Measurements from ENCODE around the gene CCDC187. TPM values are rescaled to one million over a fixed set of nuclear protein-coding genes. Genes with fewer than 3 reads are reported as not detected.
"Not testable (repeated sequence)": the region's sequence is repeated elsewhere in the genome, so short reads cannot be mapped to it uniquely, and the experiment has no call there.

Gene CCDC187
- 1 to 10 TPM; 2.2 to 4.9 (median 2.9) TPM for polyA plus RNA-seq (ENCODE audit: insufficient read length in 4 of 4)

DNA sequence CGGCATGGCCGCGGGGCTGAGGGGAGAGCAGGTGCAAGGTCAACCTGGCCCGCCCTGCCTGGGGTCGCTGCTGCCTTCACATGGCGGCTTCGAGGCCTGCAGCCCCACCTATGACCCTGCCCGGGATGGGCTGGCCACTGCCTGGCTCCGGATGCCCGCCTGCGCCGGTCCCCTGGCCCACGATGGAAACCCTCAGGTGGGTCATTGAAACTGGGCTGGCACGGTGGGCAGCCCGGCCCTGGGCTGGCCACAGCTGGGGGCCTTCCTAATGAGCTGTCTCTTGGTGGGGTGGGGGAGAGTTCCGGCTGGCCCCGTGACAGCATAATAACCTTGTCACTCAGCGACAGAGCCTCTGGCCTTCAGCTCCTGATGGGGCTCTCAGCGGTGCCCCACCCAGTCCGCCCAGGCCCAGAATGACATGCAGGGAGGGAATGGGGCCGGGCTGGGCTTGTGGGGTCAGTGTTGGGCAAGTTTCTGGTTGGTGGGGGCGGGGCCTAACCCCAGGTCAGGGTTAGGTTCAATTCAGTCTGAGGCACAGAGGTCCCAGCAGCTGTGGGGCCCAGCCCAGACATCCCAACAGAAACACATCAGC, at the start of gene CCDC187:
CCDC187 (minus strand) TSS at position 270 of the 592 bp plus-strand sequence; CDS start at position 6, 264 bp downstream.
- DNase-seq (ENCODE audit: low read depth in 4 of 4, low spot score in 2 of 4): no peak

DNA sequence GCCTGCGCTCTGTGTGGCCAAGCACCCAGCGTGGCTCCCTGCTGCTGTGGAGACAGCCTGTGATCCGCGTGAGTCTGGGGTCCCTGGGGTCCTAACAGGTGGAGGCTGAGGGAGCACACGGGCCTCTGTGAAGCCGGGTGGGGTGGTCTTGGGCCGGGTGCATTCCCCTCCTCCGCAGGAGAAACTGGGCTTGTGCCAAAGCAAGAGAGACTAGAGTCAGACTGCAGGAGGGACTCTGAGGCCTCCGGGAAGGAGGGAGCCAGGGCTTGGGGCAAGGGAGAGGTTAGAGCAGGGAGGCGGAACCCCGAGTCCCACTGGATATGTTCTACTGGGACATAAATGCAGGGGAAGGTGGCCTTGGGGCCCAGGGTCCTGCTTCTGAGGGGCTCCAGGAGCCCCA, 49.2 kb upstream of the CCDC187 start:
- no peak for DNase-seq (ENCODE audit: low read depth in 4 of 4, low spot score in 2 of 4)

- DNase-seq (ENCODE audit: low read depth in 4 of 4, low spot score in 2 of 4): no peak
Measured at GRCh38 chr9:136352682-136353081, 48.8 kb upstream of the CCDC187 start.

DNA sequence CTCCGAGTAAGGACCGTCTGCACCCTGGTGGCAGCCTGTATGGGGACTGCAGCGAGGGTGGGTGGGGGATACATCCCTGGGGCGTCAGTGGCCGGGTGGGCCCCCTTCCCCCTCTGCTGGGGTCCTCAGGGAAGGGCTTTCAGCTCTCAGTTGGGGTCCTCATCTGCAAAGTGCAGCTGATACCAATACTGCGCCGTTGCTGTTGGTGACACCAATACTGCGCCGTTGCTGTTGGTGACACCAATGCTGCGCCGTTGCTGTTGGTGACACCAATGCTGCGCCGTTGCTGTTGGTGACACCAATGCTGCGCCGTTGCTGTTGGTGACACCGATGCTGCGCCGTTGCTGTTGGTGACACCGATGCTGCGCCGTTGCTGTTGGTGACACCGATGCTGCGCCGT, 48.0 kb upstream of the CCDC187 start:
- not testable (repeated sequence) for DNase-seq (ENCODE audit: low read depth in 4 of 4, low spot score in 2 of 4)

- no peak for DNase-seq (ENCODE audit: low read depth in 4 of 4, low spot score in 2 of 4)
Measured at GRCh38 chr9:136351252-136351800, 47.4 kb upstream of the CCDC187 start.

DNA sequence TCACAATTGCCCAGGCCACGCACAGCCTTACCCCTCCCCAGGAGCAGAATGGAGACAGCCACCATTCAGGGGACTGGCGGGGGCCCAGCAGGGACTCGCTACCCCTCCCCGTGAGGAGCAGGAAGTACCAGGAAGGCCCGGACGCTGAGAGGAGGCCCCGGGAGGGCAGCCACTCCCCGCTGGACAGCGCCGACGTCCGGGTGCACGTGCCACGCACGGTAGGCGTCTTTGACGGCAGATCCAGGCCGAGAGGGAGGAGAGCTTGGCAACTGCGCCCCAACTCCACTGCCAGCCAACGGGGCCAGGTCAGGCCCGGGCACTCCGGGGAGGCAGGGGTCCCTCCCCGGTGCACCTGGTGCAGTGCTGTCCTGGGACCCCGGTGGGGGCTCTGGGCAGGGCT, 45.7 kb upstream of the CCDC187 start:
- no peak for DNase-seq (ENCODE audit: low read depth in 4 of 4, low spot score in 2 of 4)

GRCh38 chr9:136348691-136349090, 44.8 kb upstream of the CCDC187 start:
- no peak for DNase-seq (ENCODE audit: low read depth in 4 of 4, low spot score in 2 of 4)

DNA sequence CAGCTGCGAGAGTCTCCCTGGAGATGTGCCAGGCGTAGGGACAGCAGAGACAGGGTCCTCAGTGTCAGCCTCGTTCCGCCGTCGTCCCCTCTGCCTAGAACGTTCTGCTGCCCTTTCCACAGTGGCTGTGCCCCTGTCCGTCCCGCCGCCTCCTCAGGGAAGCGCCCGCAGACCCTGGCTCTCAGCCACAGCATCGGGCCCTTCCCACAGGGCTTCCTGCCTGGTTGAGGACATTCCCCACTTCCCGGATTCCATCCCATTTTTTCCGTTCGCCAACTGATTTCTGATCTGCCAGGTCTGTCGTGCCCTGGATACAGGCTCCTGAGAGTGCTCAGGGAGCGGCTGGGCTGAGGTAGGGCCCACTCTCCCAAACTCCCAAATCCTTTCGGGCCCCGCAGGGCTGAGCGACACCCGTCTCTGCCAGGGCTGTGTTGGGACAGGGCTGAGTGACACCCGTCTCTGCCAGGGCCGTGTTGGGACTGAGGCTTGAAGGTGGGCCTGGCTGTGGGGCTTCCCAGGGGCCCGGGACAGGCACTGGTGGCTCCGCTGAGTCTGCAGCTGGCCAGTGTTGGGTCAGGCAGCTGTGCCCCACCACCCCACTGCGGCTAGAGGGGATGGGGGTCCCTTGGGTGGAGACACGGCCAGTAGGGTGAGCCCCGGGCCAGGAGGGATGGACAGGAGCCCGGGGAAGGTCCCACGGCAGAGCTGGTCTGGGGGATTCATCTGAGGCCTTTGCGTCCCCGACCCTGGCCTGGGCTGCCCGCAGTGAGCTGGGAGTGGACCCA, 43.8 kb upstream of the CCDC187 start:
- DNase-seq (ENCODE audit: low read depth in 4 of 4, low spot score in 2 of 4): no peak

GRCh38 chr9:136346927-136347465, 43.1 kb upstream of the CCDC187 start:
- DNase-seq (ENCODE audit: low read depth in 4 of 4, low spot score in 2 of 4): no peak

DNA sequence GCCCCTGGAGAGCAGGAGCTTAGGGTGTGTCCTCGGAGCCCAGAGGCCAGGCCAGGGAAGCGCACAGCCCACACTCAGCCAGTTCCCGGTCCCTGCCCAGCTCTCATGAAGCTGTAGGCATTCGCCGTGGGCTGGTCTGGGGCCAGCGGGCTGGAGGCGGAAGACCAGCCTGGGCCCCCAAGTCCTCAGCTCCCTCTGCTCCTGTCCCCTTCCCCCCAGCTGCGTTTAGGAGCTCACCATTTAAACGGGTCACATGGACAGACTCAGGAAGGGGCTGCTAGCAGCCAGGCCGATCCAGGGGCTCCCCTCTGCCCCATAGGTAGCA, 42.2 kb upstream of the CCDC187 start:
- DNase-seq (ENCODE audit: low read depth in 4 of 4, low spot score in 2 of 4): no peak

GRCh38 chr9:136345281-136346156, 41.6 kb upstream of the CCDC187 start:
- DNase-seq (ENCODE audit: low read depth in 4 of 4, low spot score in 2 of 4): no peak

- no peak for DNase-seq (ENCODE audit: low read depth in 4 of 4, low spot score in 2 of 4)
Measured at GRCh38 chr9:136344544-136345280, 40.8 kb upstream of the CCDC187 start.

GRCh38 chr9:136343884-136344269, 40.0 kb upstream of the CCDC187 start:
- no peak for DNase-seq (ENCODE audit: low read depth in 4 of 4, low spot score in 2 of 4)

GRCh38 chr9:136343121-136343883, 39.4 kb upstream of the CCDC187 start:
- no peak for DNase-seq (ENCODE audit: low read depth in 4 of 4, low spot score in 2 of 4)

DNA sequence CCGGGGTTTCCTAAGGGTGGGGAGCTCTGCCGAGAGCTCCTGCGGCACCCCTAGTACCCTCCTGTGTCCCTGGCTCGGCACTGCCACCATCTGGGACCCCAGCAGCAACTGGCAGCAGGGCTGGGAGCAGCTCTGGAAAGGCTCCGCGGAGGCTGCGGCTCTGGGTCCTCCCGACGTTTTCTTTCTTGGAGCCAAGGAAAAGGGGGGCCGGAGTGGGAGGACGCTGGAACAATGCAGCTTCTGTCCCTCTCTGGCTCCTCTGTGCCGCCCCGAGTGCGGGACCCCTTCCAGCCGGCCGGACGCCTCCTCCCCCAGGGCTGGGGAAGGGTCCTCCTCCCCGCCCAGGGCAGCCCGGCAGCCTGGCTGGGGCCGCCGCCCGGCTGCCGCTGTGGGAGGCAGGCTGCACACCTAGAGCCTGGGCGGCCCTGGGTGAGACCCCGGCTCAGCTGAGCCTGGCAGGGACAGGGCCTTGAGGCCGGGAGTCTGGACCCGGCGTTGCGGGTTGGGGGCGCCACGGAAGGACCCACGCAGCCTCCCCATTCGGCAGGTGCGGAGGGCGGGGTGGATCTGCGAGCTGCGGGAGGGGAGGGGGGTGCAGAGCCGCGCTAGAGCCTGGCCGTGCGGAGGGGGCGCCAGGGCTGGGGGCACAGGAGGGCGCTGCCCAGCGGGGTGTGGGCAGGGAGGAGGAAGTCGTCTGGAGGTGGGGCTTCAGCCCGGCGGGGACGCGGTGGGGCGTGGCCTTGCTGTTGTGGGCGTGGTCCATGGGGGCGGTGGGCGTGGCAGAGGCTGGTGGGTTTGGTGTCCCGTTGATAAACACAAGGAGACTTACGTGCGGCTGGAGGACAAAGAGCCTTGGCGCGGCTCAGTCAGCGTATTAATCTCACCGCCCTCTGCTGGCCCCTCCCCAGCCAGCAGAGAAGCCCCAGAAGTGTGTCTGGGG, 38.6 kb upstream of the CCDC187 start:
- no peak for DNase-seq (ENCODE audit: low read depth in 4 of 4, low spot score in 2 of 4)

GRCh38 chr9:136341769-136342168, 37.9 kb upstream of the CCDC187 start:
- no peak for DNase-seq (ENCODE audit: low read depth in 4 of 4, low spot score in 2 of 4)

DNA sequence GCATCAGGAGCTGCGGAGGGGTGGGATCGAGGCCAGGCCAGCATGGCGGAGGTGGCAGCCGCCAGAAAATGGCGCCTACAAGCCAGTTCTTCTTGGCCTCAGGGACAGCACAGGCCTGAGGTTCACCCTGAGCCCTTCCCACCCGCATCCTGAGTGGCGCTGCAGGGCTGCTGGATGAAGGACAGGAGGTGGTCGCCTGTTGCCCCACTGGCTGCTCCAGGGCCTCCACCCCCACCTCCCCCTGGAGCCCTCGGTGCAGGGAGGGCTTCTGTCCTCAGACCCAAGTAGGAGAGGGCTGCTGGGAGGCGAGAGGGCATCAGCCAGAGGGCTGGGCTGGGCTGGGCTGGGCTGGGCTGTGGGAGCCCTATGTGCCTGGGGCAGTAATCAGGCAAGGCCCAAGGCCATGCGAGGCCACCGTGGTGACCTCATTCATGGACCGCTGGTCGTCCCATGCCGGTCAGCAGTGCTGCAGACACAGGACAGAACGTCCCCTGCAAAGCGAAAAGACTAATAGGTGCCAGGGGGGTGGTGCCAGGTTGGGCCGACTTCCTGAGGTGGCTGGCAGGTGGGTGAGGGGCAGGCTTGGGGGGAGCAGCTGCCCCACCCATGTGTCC, 37.3 kb upstream of the CCDC187 start:
- DNase-seq (ENCODE audit: low read depth in 4 of 4, low spot score in 2 of 4): no peak
